WTC11 (cell line): ENCODE data around the gene TERC. TPM values are rescaled to one million over a fixed set of nuclear protein-coding genes. Genes with fewer than 3 reads are reported as not detected.
A peak's percentile ranks its signal among the peaks of the same experiment; 100 is the strongest.

Experiments used
- ATAC-seq: fragments of 200-7000 bp; cut with Tn5 transposase; 2 replicates; pipeline ENCODE4 v1.10.0; 2021; ENCODE audit warnings: mild to moderate bottlenecking, moderate library complexity
- CTCF ChIA-PET: fragments of 300-600 bp; sonication (Branson Sonifier 250); formaldehyde crosslinking; loops from one replicate; lab custom pipeline; 2021; ENCODE audit warnings: antibody characterized with exemption; lab: Charles Lee
- POLR2A ChIA-PET: fragments of 350-600 bp; sonication (Branson Sonifier 250); formaldehyde crosslinking; loops from one replicate; lab custom pipeline; 2021; ENCODE audit warnings: antibody characterized with exemption; lab: Charles Lee
- DNase-seq: peaks from one replicate; pipeline ENCODE4 v3.0.0; 2021; ENCODE audit warnings: low spot score
- H3K27ac Mint-ChIP-seq: 2 replicates; pipeline ENCODE4 v1.8.0; 2021; ENCODE audit warnings: mixed read lengths
- H3K27me3 Mint-ChIP-seq: 2 replicates; pipeline ENCODE4 v1.8.0; 2021; ENCODE audit warnings: low read depth, mild to moderate bottlenecking, moderate library complexity, mixed read lengths
- H3K36me3 Mint-ChIP-seq: 2 replicates; pipeline ENCODE4 v1.8.0; 2021; ENCODE audit warnings: mixed read lengths
- H3K4me1 Mint-ChIP-seq: 2 replicates; pipeline ENCODE4 v1.8.0; 2022; ENCODE audit warnings: mixed read lengths
- H3K4me3 Mint-ChIP-seq: 2 replicates; pipeline ENCODE4 v1.8.0; 2021; ENCODE audit warnings: mild to moderate bottlenecking, moderate library complexity, mixed read lengths
- H3K9me3 Mint-ChIP-seq: 2 replicates; pipeline ENCODE4 v1.8.0; 2021; ENCODE audit warnings: mixed read lengths
- ATF1 ChIP-seq: sonication (generic); formaldehyde crosslinking; IDR thresholded peaks from 2 replicates; pipeline ENCODE4 v1.8.1; 2023; ENCODE audit warnings: mild to moderate bottlenecking, moderate library complexity, missing genetic modification reagents
- CBFB ChIP-seq: sonication (generic); formaldehyde crosslinking; IDR thresholded peaks from 2 replicates; pipeline ENCODE4 v1.8.1; 2022; ENCODE audit warnings: mild to moderate bottlenecking, low read depth, missing genetic modification reagents
- E2F1 ChIP-seq: sonication (generic); formaldehyde crosslinking; IDR thresholded peaks from 2 replicates; pipeline ENCODE4 v1.8.0; 2022; ENCODE audit warnings: mild to moderate bottlenecking, missing genetic modification reagents
- FOXK1 ChIP-seq: sonication (generic); formaldehyde crosslinking; IDR thresholded peaks from 2 replicates; pipeline ENCODE4 v1.8.0; 2022; ENCODE audit warnings: mild to moderate bottlenecking, moderate library complexity, missing genetic modification reagents
- GRHL2 ChIP-seq: fragments of 250-450 bp; sonication (Bioruptor Pico); IDR thresholded peaks from 2 replicates; pipeline ENCODE4 v1.8.0; 2022; ENCODE audit warnings: mild to moderate bottlenecking, moderate library complexity; ENCODE audit not compliant: insufficient replicate concordance, severe bottlenecking
- GTF2I ChIP-seq: fragments of 250-450 bp; sonication (Bioruptor Pico); conservative IDR thresholded peaks from 2 replicates; pipeline ENCODE4 v1.4.0; 2021; ENCODE audit warnings: mild to moderate bottlenecking
- MXD4 ChIP-seq: fragments of 250-450 bp; sonication (Bioruptor Pico); IDR thresholded peaks from 2 replicates; pipeline ENCODE4 v1.8.0; 2021; ENCODE audit warnings: mild to moderate bottlenecking, moderate library complexity, borderline replicate concordance
- NFE2L1 ChIP-seq: sonication (generic); formaldehyde crosslinking; IDR thresholded peaks from 2 replicates; pipeline ENCODE4 v1.8.1; 2023; ENCODE audit warnings: missing genetic modification reagents
- NR1H2 ChIP-seq: sonication (generic); formaldehyde crosslinking; IDR thresholded peaks from 2 replicates; pipeline ENCODE4 v1.9.0; 2021; ENCODE audit warnings: mild to moderate bottlenecking, moderate library complexity, missing genetic modification reagents
- NR3C1 ChIP-seq: sonication (generic); formaldehyde crosslinking; conservative IDR thresholded peaks from 2 replicates; pipeline ENCODE4 v1.8.1; 2023; ENCODE audit warnings: low read depth, mild to moderate bottlenecking, missing genetic modification reagents
- OVOL2 ChIP-seq: fragments of 250-450 bp; sonication (Bioruptor Pico); IDR thresholded peaks from 2 replicates; pipeline ENCODE4 v1.9.0; 2021; ENCODE audit warnings: mild to moderate bottlenecking, borderline replicate concordance
- SP1 ChIP-seq: sonication (generic); formaldehyde crosslinking; conservative IDR thresholded peaks from 2 replicates; pipeline ENCODE4 v1.8.1; 2022; ENCODE audit warnings: missing genetic modification reagents
- TEAD4 ChIP-seq: sonication (generic); formaldehyde crosslinking; IDR thresholded peaks from 2 replicates; pipeline ENCODE4 v1.8.0; 2022; ENCODE audit warnings: mild to moderate bottlenecking, missing genetic modification reagents
- ZBTB21 ChIP-seq: sonication (generic); formaldehyde crosslinking; IDR thresholded peaks from 2 replicates; pipeline ENCODE4 v1.8.1; 2023; ENCODE audit warnings: mild to moderate bottlenecking, missing genetic modification reagents, borderline replicate concordance
- ZNF532 ChIP-seq: fragments of 250-450 bp; sonication (Bioruptor Pico); IDR thresholded peaks from 2 replicates; pipeline ENCODE4 v1.9.0; 2021; ENCODE audit warnings: mild to moderate bottlenecking, borderline replicate concordance
- total RNA-seq: library from RNA; stranded (reverse); gene quantifications from 3 replicates; pipeline ENCODE4 v1.2.3, GENCODE V29; 2021
- TF ChIP-seq, protein P1 (sequence below): sonication (generic); formaldehyde crosslinking; IDR thresholded peaks from 2 replicates; pipeline ENCODE4 v1.8.1; 2023; ENCODE audit warnings: mild to moderate bottlenecking, missing genetic modification reagents
- TF ChIP-seq, protein P2 (sequence below): sonication (generic); formaldehyde crosslinking; IDR thresholded peaks from 2 replicates; pipeline ENCODE4 v1.8.1; 2023; ENCODE audit warnings: mild to moderate bottlenecking, missing genetic modification reagents, borderline replicate concordance
- TF ChIP-seq, protein P3 (sequence below): sonication (generic); formaldehyde crosslinking; IDR thresholded peaks from 2 replicates; pipeline ENCODE4 v1.8.1; 2022; ENCODE audit warnings: missing genetic modification reagents, borderline replicate concordance

Gene TERC
- total RNA-seq, 1 experiment from 2014 or later = 34.3 TPM

- TF ChIP-seq, protein P1, sequence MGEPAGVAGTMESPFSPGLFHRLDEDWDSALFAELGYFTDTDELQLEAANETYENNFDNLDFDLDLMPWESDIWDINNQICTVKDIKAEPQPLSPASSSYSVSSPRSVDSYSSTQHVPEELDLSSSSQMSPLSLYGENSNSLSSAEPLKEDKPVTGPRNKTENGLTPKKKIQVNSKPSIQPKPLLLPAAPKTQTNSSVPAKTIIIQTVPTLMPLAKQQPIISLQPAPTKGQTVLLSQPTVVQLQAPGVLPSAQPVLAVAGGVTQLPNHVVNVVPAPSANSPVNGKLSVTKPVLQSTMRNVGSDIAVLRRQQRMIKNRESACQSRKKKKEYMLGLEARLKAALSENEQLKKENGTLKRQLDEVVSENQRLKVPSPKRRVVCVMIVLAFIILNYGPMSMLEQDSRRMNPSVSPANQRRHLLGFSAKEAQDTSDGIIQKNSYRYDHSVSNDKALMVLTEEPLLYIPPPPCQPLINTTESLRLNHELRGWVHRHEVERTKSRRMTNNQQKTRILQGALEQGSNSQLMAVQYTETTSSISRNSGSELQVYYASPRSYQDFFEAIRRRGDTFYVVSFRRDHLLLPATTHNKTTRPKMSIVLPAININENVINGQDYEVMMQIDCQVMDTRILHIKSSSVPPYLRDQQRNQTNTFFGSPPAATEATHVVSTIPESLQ = no peak
- TF ChIP-seq SP1 (CRISPR knock-in tag) (peak; percentile 38; the same call in 1 of the 2 replicates), GRHL2 (CRISPR knock-in tag) (no peak)
Observed at GRCh38 chr3:169812332-169813235, 47.7 kb upstream of the TERC start, which contains the start of the genes LRRC34 and LRRIQ4 (continued).

DNA sequence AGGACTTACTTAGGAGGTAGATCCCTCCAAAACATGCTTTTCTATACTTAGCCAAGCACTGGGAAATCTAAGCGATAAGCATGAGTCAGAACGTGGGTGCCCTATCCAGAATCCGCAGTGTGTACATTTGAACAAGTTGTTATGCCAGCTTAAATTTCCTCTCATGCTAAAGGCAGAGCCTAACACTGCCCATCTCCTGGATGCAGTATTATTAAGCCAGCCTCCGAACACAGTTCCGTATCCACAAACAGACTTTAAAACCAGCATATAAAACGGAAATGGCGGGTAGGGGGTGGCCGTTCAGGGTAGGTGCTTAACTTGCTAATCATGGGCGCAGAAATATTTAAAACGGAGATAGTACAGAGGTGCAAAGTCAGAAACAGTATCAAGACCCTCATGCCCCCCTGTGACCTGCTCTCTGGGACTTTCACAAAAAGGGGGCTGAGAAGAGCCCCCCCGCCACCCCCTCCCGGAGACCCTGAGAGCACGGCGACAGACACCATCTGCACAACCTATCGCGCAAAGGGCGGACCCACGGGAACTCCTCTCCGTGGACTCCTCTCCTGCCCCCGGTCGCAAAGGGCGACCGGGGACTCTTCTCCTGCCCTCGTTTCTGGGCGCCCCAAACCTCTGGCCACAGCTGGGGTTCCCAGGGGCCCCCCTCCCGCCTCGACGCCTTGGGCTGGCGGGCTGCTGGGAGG, 46.9 kb upstream of the TERC start:
- H3K27me3 Mint-ChIP-seq = peaks cover 45% of the 10 kb centered on the region
- TF ChIP-seq NR1H2 (CRISPR knock-in tag) (no peak), GTF2I (CRISPR knock-in tag) (no peak), CBFB (no peak), ZNF532 (no peak), ZBTB21 (CRISPR knock-in tag) (no peak), E2F1 (no peak), TEAD4 (no peak), OVOL2 (CRISPR knock-in tag) (no peak), NR3C1 (no peak), ATF1 (CRISPR knock-in tag) (no peak), FOXK1 (CRISPR knock-in tag) (no peak), MXD4 (CRISPR knock-in tag) (no peak), NFE2L1 (no peak)
- TF ChIP-seq, protein P2, sequence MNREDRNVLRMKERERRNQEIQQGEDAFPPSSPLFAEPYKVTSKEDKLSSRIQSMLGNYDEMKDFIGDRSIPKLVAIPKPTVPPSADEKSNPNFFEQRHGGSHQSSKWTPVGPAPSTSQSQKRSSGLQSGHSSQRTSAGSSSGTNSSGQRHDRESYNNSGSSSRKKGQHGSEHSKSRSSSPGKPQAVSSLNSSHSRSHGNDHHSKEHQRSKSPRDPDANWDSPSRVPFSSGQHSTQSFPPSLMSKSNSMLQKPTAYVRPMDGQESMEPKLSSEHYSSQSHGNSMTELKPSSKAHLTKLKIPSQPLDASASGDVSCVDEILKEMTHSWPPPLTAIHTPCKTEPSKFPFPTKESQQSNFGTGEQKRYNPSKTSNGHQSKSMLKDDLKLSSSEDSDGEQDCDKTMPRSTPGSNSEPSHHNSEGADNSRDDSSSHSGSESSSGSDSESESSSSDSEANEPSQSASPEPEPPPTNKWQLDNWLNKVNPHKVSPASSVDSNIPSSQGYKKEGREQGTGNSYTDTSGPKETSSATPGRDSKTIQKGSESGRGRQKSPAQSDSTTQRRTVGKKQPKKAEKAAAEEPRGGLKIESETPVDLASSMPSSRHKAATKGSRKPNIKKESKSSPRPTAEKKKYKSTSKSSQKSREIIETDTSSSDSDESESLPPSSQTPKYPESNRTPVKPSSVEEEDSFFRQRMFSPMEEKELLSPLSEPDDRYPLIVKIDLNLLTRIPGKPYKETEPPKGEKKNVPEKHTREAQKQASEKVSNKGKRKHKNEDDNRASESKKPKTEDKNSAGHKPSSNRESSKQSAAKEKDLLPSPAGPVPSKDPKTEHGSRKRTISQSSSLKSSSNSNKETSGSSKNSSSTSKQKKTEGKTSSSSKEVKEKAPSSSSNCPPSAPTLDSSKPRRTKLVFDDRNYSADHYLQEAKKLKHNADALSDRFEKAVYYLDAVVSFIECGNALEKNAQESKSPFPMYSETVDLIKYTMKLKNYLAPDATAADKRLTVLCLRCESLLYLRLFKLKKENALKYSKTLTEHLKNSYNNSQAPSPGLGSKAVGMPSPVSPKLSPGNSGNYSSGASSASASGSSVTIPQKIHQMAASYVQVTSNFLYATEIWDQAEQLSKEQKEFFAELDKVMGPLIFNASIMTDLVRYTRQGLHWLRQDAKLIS (CRISPR knock-in tag) = no peak
- TF ChIP-seq, protein P3, sequence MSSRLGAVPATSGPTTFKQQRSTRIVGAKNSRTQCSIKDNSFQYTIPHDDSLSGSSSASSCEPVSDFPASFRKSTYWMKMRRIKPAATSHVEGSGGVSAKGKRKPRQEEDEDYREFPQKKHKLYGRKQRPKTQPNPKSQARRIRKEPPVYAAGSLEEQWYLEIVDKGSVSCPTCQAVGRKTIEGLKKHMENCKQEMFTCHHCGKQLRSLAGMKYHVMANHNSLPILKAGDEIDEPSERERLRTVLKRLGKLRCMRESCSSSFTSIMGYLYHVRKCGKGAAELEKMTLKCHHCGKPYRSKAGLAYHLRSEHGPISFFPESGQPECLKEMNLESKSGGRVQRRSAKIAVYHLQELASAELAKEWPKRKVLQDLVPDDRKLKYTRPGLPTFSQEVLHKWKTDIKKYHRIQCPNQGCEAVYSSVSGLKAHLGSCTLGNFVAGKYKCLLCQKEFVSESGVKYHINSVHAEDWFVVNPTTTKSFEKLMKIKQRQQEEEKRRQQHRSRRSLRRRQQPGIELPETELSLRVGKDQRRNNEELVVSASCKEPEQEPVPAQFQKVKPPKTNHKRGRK = no peak
- peaks cover 16% of the 10 kb centered on the region for H3K9me3 Mint-ChIP-seq
- H3K4me1 Mint-ChIP-seq = peaks cover 34% of the 10 kb centered on the region
- ATAC-seq (0 out of 2 replicates have a peak, but pooled peaks have one; percentile 2), DNase-seq (no peak)
- no peak overlapping the region for H3K27ac Mint-ChIP-seq
- H3K4me3 Mint-ChIP-seq = peak overlapping the region; percentile 75
- CTCF ChIA-PET = interaction anchor here (1.3 kb wide), 1 partner anchor 40 kb away, joined by 3 read pairs; no protein-coding TSS in a partner anchor
- POLR2A ChIA-PET = interaction anchor here (0.6 to 1.3 kb wide), 2 partner anchors 40 to 211 kb away, joined by 3 read pairs; no protein-coding TSS in a partner anchor
- H3K36me3 Mint-ChIP-seq = peaks cover 11% of the 10 kb centered on the region
